Stimulated activated CD4-positive, alpha-beta T cell treated with anti-CD3 and anti-CD28 coated beads, Interleukin-1b, Interleukin-23, amount 100 ng/mL, for 24 hours (primary cell): ENCODE results near the gene PER2.
"Not testable (repeated sequence)": the region's sequence is repeated elsewhere in the genome, so short reads cannot be mapped to it uniquely, and the experiment has no call there.

Experiments used
- DNase-seq, 4 experiments: peaks; one replicate each; pipeline ENCODE4 v3.0.0-alpha.2; 2020; ENCODE audit warnings: low read depth in 4 of 4, low spot score in 1 of 4

Gene PER2

GRCh38 chr2:238287737-238288649, at the start of gene PER2:
Gene PER2, minus strand, starts transcription at chr2:238288610. Its CDS starts 10,674 bp downstream, at chr2:238277936.
- peak in 2 of 4 experiments; percentile 7 to 32 for DNase-seq

GRCh38 chr2:238337846-238338245, 49.4 kb upstream of the PER2 start:
- DNase-seq, result no peak

DNA sequence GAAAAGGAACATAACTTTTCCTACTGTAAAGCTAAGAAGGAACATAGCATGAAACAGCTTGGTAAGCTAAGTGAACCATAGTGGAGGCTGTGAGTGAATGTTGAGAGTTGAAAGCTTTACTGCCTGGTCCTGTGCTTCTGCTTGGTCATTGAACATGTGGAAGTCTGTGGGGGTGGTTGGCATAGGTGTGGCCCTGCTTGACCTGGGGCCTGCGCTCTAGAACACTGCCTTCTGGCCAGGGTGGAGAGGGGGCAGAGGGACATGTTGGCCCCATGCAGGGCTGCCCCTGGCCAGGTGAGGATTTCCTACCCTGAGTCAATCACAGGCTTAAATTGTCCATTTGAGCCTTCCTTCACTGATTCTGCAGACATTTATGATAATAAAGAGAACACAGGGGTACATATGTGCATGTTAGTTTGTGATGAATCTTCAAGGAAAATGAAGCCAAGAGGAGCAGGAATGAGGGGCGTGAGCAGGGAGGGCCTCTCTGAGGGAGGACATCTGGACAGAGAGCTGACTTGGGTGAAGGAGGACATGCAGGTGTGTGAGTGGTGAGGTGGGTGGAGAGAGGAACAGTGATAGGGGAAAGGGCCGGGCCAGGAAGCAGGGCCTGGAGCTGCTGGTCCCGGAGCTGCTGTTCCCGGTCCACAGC, 48.5 kb upstream of the PER2 start:
- DNase-seq, result no peak

DNA sequence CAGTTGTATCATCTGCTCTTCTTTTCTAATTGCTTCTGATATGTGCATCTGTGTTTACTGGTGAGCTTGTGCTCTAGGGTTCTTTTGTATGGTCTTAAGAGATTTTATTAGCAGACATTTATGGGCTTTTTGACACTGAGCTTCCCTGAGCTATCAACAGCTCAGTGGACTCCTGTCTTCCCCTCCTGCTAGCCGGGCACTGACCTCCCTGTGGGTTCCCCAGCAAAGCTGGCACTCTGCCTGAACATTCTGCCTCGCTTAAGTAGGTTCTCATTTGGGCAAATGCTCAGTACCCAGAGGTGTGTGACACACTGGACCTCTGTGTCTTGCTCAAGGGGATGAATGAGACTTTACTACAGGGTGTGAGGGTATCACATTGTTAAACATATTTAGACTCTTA, 47.7 kb upstream of the PER2 start:
- no peak for DNase-seq

DNA sequence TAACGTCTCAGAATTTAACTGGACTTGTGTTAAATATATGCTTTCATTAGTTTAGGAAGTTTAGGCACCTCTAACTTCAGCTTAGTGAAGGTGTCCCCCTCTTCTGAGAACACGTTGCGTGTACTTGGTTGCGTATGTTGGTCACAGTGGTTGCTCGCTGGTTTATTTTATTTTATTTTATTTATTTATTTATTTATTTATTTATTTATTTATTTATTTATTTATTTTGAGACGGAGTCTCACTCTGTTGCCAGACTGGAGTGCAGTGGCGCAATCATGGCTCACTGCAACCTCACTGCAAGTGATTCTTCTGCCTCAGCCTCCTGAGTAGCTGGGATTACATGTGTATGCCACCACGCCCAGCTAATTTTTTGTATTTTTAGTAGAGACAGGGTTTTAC, 47.2 kb upstream of the PER2 start:
- DNase-seq, result not testable (repeated sequence)

GRCh38 chr2:238334885-238335284, 46.5 kb upstream of the PER2 start:
- DNase-seq, result no peak

DNA sequence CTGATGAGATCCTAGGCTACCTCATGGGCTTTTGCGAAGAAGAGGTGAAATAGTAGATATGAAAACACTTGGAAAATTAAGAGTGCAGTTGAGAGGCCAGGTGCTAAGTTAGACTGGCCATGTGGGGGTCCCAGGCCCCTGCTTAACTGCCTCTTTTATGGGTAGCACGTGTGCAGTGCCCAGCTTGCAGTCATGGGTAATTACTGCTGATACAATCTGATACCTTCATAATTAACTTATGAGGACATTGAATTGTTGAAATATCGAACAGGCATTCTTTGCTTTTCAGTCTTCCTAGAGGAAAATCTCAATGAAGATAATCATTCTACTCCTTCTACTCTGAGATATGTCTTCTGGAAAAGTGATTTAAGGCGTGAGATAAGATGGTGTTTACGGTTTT, 43.5 kb upstream of the PER2 start:
- no peak for DNase-seq

GRCh38 chr2:238330391-238330790, 42.0 kb upstream of the PER2 start:
- no peak for DNase-seq

DNA sequence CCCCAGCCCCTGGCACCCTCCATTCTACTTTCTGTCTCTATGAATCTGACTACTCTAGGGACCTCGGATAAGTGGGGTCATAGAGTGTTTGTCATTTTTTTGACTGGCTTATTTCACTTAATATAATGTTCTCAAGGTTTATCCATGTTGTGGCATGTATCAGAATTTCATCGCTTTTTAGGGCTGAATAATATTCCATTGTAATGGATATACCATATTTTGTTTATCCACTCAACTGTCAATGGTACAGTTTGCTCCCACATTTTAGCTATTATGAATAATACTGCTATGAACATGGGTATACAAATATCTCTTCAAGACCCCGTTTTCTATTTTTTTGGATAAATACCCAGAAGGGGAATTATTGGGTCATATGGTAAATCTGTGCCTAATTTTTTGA, 39.3 kb upstream of the PER2 start:
- no peak for DNase-seq

- no peak for DNase-seq
These were observed 38.5 kb upstream of the PER2 start for GRCh38 chr2:238326801-238327365.

DNA sequence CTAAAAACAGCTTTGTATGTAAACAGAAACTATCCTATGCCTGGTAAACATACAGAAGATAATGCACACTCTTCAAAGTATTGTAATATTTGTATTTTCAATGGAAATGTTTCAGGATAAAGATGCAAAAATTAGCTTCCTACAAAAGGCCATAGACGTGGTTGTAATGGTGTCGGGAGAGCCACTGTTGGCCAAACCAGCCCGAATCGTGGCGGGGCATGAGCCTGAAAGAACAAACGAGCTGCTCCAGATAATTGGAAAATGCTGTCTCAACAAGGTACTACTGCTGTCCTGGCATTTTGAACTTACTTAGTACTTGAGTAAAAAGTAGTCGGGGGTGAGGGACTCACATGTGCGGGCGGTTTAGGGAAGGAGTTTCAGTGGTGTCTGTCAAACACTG, 37.3 kb upstream of the PER2 start:
- no peak for DNase-seq

DNA sequence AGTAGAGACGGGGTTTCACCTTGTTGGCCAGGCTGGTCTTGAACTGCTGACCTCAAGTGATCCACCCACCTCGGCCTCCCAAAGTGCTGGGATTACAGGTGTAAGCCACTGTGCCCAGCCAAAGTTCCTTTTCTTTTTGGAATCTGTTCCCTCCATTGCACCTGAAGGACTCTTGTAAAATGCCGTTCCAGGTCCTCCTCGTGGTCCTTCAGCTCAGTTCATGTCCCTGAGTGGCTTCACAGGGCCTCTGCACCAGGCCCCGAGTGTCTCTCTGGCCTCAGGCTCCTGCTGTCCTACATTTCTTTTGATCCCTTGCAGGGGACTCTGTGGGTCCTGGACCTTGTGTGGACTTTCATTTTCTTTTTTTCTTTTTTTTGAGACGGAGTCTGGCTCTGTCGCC, 35.8 kb upstream of the PER2 start:
- DNase-seq, result not testable (repeated sequence)

DNA sequence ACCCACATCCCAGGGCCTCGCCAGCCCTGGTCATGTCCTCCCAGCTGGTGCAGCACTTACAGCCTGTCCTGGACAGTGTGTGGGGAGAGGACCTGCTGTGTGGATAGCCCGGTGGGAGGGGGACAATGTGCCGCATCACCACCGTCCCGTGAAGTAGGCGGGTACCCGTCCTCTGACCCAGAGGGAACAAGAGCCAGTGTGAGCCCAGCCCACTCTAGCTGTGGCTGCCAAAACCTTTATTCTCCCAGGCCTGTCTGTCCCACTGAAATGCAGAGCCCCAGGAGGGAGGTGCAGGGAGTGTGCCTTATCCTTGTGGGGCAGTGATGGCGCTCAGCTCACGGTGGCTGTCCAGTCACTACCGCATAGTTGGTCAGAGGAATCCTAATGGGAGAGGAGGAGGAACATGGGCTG, 33.6 kb upstream of the PER2 start:
- DNase-seq, result no peak

DNA sequence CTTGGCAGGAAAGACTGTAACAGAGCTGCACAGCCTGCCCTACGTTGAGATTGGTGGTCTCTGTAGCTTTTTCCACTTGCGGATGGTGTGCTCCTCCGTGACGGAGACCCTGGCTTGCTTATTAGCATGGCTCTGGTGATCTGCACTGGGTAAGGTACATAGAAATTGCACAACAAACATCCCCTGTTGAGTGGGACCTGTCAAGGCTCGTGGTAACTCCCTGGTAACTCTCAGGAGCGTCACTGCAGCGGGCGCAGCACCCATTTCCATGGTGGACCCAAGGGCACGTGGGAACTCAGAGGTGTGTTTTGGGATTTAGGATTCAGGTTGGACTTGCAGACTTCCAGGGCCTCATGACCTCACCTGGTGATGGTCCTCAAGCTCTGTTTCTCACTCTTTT, 33.1 kb upstream of the PER2 start:
- no peak for DNase-seq

- no peak for DNase-seq
These were observed 32.4 kb upstream of the PER2 start for GRCh38 chr2:238320648-238321281.

DNA sequence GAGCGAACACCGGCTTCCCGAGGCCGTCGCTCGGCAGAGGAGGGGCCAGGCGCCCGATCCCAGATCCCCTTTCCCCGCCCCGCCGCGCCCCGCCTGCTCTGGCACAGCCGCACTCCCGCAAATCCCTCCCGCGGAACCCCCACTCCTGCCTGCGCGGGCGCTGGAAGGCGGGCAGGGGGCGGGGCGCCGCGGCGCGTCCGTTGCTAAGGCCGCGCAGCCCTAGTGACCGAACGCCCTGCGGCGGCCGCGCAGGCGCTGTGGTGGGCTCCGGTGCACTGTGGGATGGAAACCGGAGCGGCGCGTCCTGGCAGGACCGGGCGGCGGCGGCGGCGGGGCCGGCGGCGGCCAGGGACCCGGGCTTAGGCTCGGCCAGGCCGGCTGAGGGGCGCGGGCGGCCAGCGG, 31.8 kb upstream of the PER2 start, which contains the start of gene TRAF3IP1:
Gene TRAF3IP1 (plus strand): TSS at position 273 of the 402 bp plus-strand sequence. CDS start 145 bp downstream, outside the sequence.
- peak; percentile 60 to 81 (median 72) for DNase-seq

GRCh38 chr2:238315031-238315595, 26.7 kb upstream of the PER2 start:
- DNase-seq, result no peak

DNA sequence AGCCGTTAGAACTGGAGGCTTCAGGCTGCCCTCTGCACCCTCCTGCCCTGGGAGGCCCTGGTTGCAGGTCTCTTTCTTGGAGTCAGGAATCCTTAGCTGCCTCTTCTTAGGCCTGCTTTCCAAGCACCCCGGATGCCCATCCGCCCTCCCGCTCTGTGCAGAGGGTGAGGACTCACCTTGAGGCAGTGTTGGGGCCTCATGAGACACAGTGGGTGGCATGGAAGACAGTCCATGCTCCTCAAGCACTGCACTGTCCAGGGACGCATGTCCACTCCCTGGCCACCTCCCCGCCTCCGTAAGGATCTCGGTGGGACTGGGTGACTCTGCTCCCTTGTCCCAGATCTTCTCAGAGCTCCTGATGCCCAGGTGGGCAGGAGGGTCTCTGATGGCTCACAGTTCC, 26.2 kb upstream of the PER2 start:
- no peak for DNase-seq

DNA sequence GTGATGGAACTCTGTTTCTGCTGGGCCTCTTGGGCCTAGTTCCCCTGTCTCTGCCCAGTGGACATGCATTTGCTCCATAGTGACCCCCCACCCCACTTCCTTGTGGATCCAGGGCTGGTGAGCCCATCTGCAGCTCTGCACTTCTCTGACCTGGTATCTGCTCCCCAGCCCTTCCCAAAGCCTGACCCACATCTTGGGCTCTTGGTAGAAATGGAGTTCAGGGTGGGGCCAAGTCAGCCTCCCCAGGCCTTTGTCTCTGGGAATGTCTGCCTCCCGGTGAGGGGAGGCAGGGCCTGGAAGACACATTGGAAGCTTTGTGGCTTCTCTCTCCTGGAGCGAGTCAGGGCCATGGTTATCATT, 25.6 kb upstream of the PER2 start:
- no peak for DNase-seq

- DNase-seq, result no peak
These were observed 25.0 kb upstream of the PER2 start for GRCh38 chr2:238313289-238313990.

- DNase-seq, result not testable (repeated sequence)
These were observed 22.3 kb upstream of the PER2 start for GRCh38 chr2:238310721-238311120.
